HCT116 (cell line): Measurements from ENCODE around the gene FKBP5.
"Not testable (repeated sequence)": the region's sequence is repeated elsewhere in the genome, so short reads cannot be mapped to it uniquely, and the experiment has no call there.

ENCODE experiments used
- CEBPB ChIP-seq: IDR thresholded peaks from 2 replicates; pipeline ENCODE4 v1.6.1; 2012; ENCODE audit warnings: low read depth
- CTCF ChIP-seq, 3 experiments: fragments of 200-600 bp in 1 of 3; sonication (generic) in 1 of 3; IDR thresholded peaks in 2 of 3; conservative IDR thresholded peaks in 1 of 3; 2 replicates each; pipeline ENCODE4 v1.5.1; 2012 to 2017; ENCODE audit warnings: low read depth in 2 of 3, low read length in 2 of 3, antibody characterized with exemption in 1 of 3, borderline replicate concordance in 1 of 3, control low read depth in 1 of 3, mild to moderate bottlenecking in 1 of 3, mixed read lengths in 1 of 3, mixed run types in 1 of 3, moderate library complexity in 1 of 3; ENCODE audit not compliant: insufficient read depth in 1 of 3
- EGR1 ChIP-seq: IDR thresholded peaks from 2 replicates; pipeline ENCODE4 v1.6.1; 2012; ENCODE audit warnings: low read depth
- ELF1 ChIP-seq: IDR thresholded peaks from 2 replicates; pipeline ENCODE4 v1.6.1; 2012; ENCODE audit warnings: low read depth, borderline replicate concordance
- EZH2 ChIP-seq: fragments of 200-600 bp; sonication (generic); IDR thresholded peaks from 2 replicates; pipeline ENCODE4 v1.6.1; 2017; ENCODE audit warnings: antibody characterized with exemption, mixed run types
- EZH2phosphoT487 ChIP-seq: fragments of 200-600 bp; IDR thresholded peaks from 2 replicates; pipeline ENCODE4 v1.6.1; 2018; ENCODE audit warnings: antibody characterized with exemption, borderline replicate concordance
- MAX ChIP-seq: IDR thresholded peaks from 2 replicates; pipeline ENCODE4 v1.6.1; 2012
- POLR2A ChIP-seq: IDR thresholded peaks from 2 replicates; pipeline ENCODE4 v1.7.0; 2011; ENCODE audit warnings: borderline replicate concordance; ENCODE audit not compliant: insufficient read depth, insufficient read length; ENCODE audit errors: extremely low read depth
- POLR2AphosphoS5 ChIP-seq: IDR thresholded peaks from 2 replicates; pipeline ENCODE4 v1.6.1; 2011; ENCODE audit warnings: mild to moderate bottlenecking, low read depth, low read length, moderate library complexity
- RAD21 ChIP-seq: IDR thresholded peaks from 2 replicates; pipeline ENCODE4 v1.6.1; 2012; ENCODE audit warnings: low read depth, mild to moderate bottlenecking
- REST ChIP-seq: IDR thresholded peaks from 2 replicates; pipeline ENCODE4 v1.6.1; 2012; ENCODE audit warnings: low read depth
- SIN3A ChIP-seq: IDR thresholded peaks from 2 replicates; pipeline ENCODE4 v1.6.1; 2012; ENCODE audit warnings: low read depth
- ZFX ChIP-seq: fragments of 450-650 bp; IDR thresholded peaks from 2 replicates; pipeline ENCODE4 v1.6.1; 2017
- ZNF274 ChIP-seq: fragments of 200-500 bp; sonication (Bioruptor generic); IDR thresholded peaks from 2 replicates; pipeline ENCODE4 v1.6.1; 2014; ENCODE audit warnings: mild to moderate bottlenecking, low read depth, low read length, inconsistent platforms

GRCh38 chr6:35670453-35670852 is 18.3 kb downstream of the FKBP5 start:
- not testable (repeated sequence) for TF ChIP-seq ZNF274; EZH2phosphoT487; CTCF (IDR thresholded peaks at IDR 0.05 in 2 of 3, conservative IDR thresholded peaks at IDR 0.05 in 1 of 3; ENCODE audit: borderline replicate concordance in 1 of 3, insufficient read depth in 1 of 3, low read depth in 2 of 3, low read length in 2 of 3); ELF1; POLR2A; REST; RAD21; MAX; SIN3A; POLR2AphosphoS5; ZFX; EZH2; EGR1; CEBPB
